ENCODE results near the gene GABRR3. TPM values are rescaled to one million over a fixed set of nuclear protein-coding genes. Genes with fewer than 3 reads are reported as not detected.

The GABRR3 gene
- total RNA-seq, 1 experiment from 2014 or later = not detected

DNA sequence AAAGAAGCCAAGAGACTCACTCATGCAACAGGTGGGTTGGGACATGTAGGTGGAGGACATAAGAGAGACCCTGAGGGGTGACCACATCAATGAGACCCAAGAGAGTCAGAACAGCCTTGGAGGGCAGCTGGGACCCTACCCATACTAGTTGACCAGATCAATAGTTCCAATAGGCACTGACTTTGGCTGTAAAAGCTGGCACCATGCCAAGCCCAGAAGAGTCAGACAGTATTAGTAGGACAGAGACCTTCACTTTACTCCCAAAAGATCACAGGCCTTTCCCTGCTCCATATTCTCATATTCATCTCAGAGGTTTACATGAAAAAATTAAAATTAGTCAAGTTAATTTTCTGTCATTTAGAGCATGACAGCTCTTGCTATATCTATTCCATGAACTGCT, 20.9 kb upstream of the GABRR3 start:
- H3K27me3 ChIP-seq (ENCODE audit: control insufficient read depth, insufficient read depth, low read length) = no peaks in the 10 kb centered on the region
- in situ Hi-C loops (cut with HindIII; ENCODE audit: low pct_unique_long_range_greater_than_20kb, low sequenced_read_pairs) (no loop called here), intact Hi-C loops (cut with micrococcal nuclease; ENCODE audit: unreplicated experiment) (no loop called here)
- no peak overlapping the region for H3K27ac ChIP-seq (ENCODE audit: low read length)
- no peak overlapping the region for H3K4me3 ChIP-seq (ENCODE audit: low read depth in 2 of 2, low read length in 2 of 2)
- POLR2A ChIA-PET = no interaction called here
- H3K9me3 ChIP-seq (ENCODE audit: control insufficient read depth, insufficient read depth, low read depth, low read length) = no peaks in the 10 kb centered on the region
- ATAC-seq (no peak), DNase-seq (ENCODE audit: low read depth, low spot score) (no peak)
- TF ChIP-seq POLR2AphosphoS5 (IDR thresholded peaks at IDR 0.05; ENCODE audit: low read depth, low read length) (no peak), SIN3A (IDR thresholded peaks at IDR 0.05; ENCODE audit: borderline replicate concordance, insufficient read depth, low read depth, low read length) (no peak), TCF7L2 (IDR thresholded peaks at IDR 0.05; ENCODE audit: low read depth, low read length) (no peak)
- TF ChIP-seq, protein P1, sequence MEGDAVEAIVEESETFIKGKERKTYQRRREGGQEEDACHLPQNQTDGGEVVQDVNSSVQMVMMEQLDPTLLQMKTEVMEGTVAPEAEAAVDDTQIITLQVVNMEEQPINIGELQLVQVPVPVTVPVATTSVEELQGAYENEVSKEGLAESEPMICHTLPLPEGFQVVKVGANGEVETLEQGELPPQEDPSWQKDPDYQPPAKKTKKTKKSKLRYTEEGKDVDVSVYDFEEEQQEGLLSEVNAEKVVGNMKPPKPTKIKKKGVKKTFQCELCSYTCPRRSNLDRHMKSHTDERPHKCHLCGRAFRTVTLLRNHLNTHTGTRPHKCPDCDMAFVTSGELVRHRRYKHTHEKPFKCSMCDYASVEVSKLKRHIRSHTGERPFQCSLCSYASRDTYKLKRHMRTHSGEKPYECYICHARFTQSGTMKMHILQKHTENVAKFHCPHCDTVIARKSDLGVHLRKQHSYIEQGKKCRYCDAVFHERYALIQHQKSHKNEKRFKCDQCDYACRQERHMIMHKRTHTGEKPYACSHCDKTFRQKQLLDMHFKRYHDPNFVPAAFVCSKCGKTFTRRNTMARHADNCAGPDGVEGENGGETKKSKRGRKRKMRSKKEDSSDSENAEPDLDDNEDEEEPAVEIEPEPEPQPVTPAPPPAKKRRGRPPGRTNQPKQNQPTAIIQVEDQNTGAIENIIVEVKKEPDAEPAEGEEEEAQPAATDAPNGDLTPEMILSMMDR (IDR thresholded peaks at IDR 0.05) = no peak
- TF ChIP-seq, protein P2, sequence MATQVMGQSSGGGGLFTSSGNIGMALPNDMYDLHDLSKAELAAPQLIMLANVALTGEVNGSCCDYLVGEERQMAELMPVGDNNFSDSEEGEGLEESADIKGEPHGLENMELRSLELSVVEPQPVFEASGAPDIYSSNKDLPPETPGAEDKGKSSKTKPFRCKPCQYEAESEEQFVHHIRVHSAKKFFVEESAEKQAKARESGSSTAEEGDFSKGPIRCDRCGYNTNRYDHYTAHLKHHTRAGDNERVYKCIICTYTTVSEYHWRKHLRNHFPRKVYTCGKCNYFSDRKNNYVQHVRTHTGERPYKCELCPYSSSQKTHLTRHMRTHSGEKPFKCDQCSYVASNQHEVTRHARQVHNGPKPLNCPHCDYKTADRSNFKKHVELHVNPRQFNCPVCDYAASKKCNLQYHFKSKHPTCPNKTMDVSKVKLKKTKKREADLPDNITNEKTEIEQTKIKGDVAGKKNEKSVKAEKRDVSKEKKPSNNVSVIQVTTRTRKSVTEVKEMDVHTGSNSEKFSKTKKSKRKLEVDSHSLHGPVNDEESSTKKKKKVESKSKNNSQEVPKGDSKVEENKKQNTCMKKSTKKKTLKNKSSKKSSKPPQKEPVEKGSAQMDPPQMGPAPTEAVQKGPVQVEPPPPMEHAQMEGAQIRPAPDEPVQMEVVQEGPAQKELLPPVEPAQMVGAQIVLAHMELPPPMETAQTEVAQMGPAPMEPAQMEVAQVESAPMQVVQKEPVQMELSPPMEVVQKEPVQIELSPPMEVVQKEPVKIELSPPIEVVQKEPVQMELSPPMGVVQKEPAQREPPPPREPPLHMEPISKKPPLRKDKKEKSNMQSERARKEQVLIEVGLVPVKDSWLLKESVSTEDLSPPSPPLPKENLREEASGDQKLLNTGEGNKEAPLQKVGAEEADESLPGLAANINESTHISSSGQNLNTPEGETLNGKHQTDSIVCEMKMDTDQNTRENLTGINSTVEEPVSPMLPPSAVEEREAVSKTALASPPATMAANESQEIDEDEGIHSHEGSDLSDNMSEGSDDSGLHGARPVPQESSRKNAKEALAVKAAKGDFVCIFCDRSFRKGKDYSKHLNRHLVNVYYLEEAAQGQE (IDR thresholded peaks at IDR 0.05; ENCODE audit: insufficient read depth in 1 of 2, low read depth in 2 of 2, low read length in 1 of 2) = no peak
- no peaks in the 10 kb centered on the region for H3K36me3 ChIP-seq (ENCODE audit: control insufficient read depth, insufficient read depth, low read length)
- BruUV-seq (replicated peaks) = no TSS peak
- H3K4me1 ChIP-seq (ENCODE audit: control insufficient read depth, insufficient read depth, low read length) = no peaks in the 10 kb centered on the region
- CTCF ChIA-PET = no interaction called here

DNA sequence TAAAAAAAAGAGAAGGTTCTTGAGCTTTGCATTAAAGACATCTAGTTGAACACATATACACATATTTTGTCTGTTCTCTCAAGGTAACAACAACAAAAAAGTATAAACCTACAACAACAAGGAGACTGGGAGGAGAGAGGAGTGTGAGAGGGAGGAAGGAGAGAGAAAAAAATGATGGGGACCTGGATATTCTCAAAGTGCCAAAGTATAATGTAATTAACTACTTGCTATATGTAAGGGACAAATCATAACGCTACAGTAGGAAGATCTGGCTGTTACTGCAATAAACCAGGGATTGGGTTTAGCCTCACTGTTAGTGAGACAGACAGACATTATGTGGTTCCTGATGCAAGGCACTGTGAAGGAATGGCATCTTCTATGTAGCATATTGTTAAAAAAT, 14.2 kb upstream of the GABRR3 start:
- intact Hi-C loops (cut with micrococcal nuclease; ENCODE audit: unreplicated experiment) = no loop called here
- CTCF ChIA-PET = no interaction called here

DNA sequence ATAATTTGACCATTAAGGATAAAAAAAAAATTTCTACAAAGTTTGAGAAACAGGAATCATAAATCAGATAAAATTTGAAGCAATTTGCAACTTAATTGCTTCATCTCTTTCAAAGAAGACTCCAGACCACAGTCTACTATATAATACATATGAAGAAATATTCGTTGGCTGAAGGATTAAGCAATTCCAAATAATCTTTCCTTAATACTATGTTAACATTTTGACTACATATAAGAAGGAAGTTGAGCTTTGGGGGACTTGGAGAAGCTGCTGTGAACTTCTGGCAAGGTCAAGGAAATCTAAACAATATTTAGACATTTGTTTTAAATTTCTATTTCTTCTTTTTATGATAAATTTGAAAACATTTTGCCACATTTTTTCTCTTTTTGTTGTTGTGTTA, 13.5 kb upstream of the GABRR3 start:
- intact Hi-C loops (cut with micrococcal nuclease; ENCODE audit: unreplicated experiment) (no loop called here), in situ Hi-C loops (cut with HindIII; ENCODE audit: low pct_unique_long_range_greater_than_20kb, low sequenced_read_pairs) (no loop called here)
- CTCF ChIA-PET = no interaction called here
- POLR2A ChIA-PET = no interaction called here
- no peaks in the 10 kb centered on the region for H3K4me1 ChIP-seq (ENCODE audit: control insufficient read depth, insufficient read depth, low read length)
- TF ChIP-seq TCF7L2 (IDR thresholded peaks at IDR 0.05; ENCODE audit: low read depth, low read length) = no peak
- no peak for TF ChIP-seq POLR2AphosphoS5 (IDR thresholded peaks at IDR 0.05; ENCODE audit: low read depth, low read length)
- TF ChIP-seq, protein P2 (IDR thresholded peaks at IDR 0.05; ENCODE audit: insufficient read depth in 1 of 2, low read depth in 2 of 2, low read length in 1 of 2) = no peak
- TF ChIP-seq SIN3A (IDR thresholded peaks at IDR 0.05; ENCODE audit: borderline replicate concordance, insufficient read depth, low read depth, low read length) = no peak
- TF ChIP-seq, protein P1 (IDR thresholded peaks at IDR 0.05) = no peak
- no peaks in the 10 kb centered on the region; the same call in 1 of the 2 replicates for H3K27me3 ChIP-seq (ENCODE audit: control insufficient read depth, insufficient read depth, low read length)
- H3K27ac ChIP-seq (ENCODE audit: low read length) = no peak overlapping the region
- BruUV-seq (replicated peaks) = no TSS peak
- no peaks in the 10 kb centered on the region for H3K9me3 ChIP-seq (ENCODE audit: control insufficient read depth, insufficient read depth, low read depth, low read length)
- H3K36me3 ChIP-seq (ENCODE audit: control insufficient read depth, insufficient read depth, low read length) = no peaks in the 10 kb centered on the region
- ATAC-seq = no peak
- no peak for DNase-seq (ENCODE audit: low read depth, low spot score)
- H3K4me3 ChIP-seq (ENCODE audit: low read depth in 2 of 2, low read length in 2 of 2) = no peak overlapping the region

More for the DNA sequence above, 14.2 kb upstream of the GABRR3 start:
- DNase-seq (ENCODE audit: low read depth, low spot score) (no peak), ATAC-seq (no peak)
- Histone ChIP-seq H3K27me3 (ENCODE audit: control insufficient read depth, insufficient read depth, low read length) (no peaks in the 10 kb centered on the region; the same call in 1 of the 2 replicates), H3K27ac (ENCODE audit: low read length) (no peak overlapping the region), H3K36me3 (ENCODE audit: control insufficient read depth, insufficient read depth, low read length) (no peaks in the 10 kb centered on the region), H3K9me3 (ENCODE audit: control insufficient read depth, insufficient read depth, low read depth, low read length) (no peaks in the 10 kb centered on the region), H3K4me3 (ENCODE audit: low read depth in 2 of 2, low read length in 2 of 2) (no peak overlapping the region), H3K4me1 (ENCODE audit: control insufficient read depth, insufficient read depth, low read length) (no peaks in the 10 kb centered on the region)
- TF ChIP-seq SIN3A (IDR thresholded peaks at IDR 0.05; ENCODE audit: borderline replicate concordance, insufficient read depth, low read depth, low read length) = no peak
- BruUV-seq (replicated peaks) = no TSS peak
- in situ Hi-C loops (cut with HindIII; ENCODE audit: low pct_unique_long_range_greater_than_20kb, low sequenced_read_pairs) = no loop called here
- POLR2A ChIA-PET = no interaction called here

Measured in Panc1 (cell line).